Glomerular endothelial cell (primary cell): ENCODE measurements around the gene SUPT3H. TPM values are rescaled to one million over a fixed set of nuclear protein-coding genes. Genes with fewer than 3 reads are reported as not detected.

ENCODE experiments used
- DNase-seq: peaks from one replicate; pipeline ENCODE4 v3.0.0-alpha.2; 2011; ENCODE audit warnings: low read depth, low spot score; ENCODE audit errors: extremely low read depth
- total RNA-seq: library from RNA; depleted of rRNA; stranded (reverse); fragments of >200 nt; gene quantifications from 2 replicates; pipeline ENCODE4 v1.2.3, GENCODE V29; 2015

Gene SUPT3H
- total RNA-seq, 1 donor from 2014 or later: 7.7 TPM

DNA sequence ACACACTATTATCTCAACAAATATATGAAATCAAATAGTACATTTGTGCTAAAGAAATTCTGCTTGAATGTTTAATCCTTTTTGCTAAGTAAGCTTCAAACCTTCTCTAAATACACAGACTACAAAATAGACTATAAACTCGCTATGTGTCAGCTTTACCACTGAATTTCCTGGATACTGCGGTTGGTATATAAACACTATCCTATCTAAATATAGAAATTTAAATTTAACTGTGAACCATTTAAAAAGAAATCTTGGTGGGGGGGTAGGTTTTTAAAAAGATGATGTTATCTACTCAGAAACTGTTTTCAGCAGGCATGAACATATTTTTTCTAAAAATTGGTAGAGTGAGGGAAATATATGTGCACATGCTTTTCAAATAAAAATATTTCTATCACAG lies 356.1 kb downstream of the SUPT3H start:
- no peak for DNase-seq

DNA sequence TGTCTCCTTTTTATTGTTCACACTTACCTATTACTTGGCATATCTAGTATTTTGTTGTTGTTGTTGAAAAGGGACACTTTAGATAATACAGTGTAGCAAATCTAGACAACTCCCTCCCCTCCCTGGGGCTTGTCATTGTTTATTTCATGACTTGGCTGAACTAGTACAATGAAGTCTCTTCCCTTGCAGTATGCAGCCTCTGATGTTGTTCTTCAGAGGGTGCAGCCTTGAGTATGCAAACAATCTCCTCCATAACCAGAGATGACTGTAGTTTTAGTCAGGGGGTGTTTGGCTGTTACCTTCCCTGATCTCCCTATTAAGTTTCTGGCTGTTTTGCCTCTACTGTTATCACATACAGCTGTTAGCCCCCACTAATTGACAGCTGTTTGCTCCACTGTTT lies 365.0 kb downstream of the SUPT3H start:
- no peak for DNase-seq

DNA sequence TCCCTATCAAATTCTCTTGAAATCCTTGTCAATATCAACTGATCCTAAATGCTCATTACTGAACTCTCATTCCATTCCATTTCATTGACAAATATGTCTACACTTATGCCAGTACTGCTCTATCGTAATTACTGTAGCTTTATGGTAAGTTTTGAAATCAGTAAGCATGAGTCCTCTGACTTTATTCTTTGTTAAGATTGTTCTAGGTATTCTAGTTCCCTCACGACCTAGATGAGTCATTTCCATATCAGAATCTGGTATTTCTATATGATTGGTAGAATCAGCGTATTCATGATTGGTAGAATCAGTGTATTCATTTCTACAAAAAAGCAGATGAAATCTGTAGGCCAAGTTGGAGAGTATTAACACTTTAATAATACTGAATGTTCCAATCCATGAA lies 368.2 kb downstream of the SUPT3H start:
- no peak for DNase-seq

DNA sequence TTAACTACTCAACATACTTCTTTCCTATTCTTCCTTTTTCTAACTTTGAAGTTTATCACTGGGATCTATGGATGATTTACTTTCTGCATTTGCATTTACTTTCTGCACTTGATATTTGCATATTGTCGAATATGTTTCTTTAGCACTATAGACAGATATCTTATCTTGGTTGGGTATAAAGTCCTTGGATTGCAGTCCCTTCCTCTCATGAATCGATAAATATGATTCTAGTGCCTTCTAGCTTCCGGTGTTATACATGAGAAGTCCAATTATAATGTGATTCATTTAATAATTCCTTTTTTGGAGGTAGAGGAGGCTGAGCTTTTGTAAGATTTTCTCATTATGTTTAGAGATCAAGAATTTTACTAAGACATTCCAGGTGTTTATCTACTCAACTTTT lies 370.8 kb downstream of the SUPT3H start:
- DNase-seq: no peak

DNA sequence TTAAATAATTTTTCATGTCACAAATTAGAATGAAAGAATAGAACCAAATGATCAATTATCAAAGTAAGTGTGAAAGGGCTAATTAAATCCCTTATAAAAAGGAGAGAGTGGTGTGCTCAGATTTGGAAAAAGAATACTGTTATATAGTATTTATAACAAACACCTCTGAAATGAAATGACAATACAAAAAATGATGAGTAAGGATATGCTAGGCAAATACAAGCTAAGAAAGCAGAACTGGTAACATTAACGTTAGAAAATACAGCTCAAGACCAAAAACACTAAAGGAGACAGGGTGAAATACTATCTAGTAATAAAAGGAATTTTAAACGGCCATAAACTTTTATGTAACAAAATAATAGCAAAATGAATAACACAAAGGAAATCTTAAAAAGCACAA lies 373.8 kb downstream of the SUPT3H start:
- DNase-seq: no peak

DNA sequence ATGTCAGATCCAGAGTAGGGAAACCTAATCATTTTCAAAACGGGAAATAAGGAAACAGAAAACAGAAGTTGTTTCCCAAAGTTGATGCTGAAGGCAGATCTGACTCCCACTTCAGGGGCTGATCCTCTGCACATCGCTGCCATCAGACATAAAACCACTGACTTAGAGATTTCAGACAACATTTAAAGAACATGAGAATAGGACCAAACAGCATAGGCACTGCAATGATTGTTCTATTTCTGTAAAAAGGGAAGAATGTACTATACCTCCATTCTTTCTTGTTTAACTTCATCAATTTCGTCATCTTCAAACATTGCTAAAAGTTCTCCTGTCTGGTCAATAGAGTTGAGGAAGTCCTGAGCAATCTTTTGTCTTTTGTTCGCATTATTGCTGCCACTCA lies 374.3 kb downstream of the SUPT3H start:
- no peak for DNase-seq

DNA sequence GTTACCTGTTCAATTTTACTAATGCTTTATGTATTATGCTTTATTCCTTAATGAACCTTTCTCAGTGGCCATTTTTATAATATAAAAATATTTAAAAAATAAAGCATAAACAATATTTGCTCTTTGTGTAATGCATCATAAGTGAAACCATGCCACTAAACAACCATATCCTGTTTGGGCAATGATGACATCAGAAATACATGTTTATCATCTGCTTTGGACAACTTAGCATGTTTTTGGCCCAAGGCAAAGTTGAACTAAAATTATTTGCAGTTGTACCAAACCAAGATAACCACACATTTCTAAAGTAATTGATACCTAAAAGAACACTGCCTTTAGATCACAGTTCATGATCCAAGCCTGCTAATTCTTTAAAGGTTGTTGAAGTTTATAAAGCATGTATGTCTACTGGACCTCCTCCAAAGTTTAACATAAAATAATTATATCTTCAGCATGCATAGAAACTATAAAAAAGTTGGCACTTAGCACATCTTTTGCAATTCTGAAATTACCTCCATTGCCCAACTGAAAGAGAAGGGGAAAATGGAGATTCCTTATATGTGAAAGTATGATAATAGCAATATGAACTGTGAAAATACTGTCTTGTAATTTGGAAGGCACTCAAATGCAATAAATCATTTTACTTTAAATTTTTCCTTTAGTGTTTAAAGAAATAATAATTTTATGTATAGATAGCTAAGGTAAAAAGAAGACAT lies 375.2 kb downstream of the SUPT3H start:
- no peak for DNase-seq

DNA sequence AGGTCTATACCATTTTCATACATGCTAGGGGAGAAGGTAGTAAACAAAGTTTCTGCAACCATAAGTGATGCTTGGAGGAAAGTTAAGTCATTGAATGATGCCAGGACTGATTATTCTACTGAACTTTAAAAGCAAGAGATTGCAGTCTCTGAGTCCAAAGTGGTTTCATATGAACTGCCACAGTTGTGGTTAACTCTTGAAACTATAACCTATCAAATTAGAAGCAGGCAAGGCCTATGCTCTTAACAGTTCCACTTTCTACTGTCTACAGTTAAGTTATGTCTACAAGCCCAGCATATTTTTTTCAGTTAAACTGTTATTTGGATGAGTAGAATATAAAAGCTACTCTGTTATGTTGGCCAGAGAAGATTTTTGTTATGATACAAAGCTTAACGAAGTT lies 376.1 kb downstream of the SUPT3H start:
- DNase-seq: no peak

DNA sequence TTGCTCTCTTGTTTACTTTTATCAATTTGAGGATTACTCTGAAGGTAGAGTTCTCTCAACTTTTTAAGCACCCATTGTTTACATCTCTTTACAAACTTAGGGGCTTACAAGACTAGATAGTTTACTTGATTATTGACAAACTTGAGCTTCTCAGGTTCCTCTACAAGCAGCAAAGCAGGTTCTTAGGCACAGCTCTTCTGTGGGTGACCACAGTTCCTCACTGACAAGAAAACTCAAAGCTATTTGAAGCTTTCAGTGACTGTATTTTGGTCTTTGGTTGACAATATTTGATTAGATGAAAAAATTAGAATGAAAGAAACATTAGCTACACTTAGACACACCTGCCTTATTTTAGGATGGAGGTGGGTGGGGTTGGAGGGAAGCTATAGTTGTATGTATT lies 376.9 kb downstream of the SUPT3H start:
- no peak for DNase-seq

DNA sequence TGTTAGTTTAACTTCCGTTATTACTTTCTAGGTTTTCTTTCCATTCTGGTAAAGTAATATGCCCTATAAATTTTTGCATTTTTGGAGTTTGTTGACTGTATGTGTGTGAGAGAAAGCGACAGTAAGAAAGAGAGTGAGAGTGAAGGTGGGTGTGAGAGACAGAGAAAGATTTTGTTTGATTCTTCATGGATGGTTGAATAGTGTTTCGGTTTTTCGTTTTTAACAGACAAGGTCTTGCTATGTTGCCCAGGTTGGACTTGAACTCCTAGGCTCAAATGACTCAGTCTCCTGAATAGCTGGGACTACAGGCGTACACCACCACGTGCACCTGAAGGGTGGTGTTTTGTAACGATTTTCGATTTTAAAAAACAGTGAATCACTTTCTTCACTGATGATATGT lies 378.7 kb downstream of the SUPT3H start:
- DNase-seq: no peak

DNA sequence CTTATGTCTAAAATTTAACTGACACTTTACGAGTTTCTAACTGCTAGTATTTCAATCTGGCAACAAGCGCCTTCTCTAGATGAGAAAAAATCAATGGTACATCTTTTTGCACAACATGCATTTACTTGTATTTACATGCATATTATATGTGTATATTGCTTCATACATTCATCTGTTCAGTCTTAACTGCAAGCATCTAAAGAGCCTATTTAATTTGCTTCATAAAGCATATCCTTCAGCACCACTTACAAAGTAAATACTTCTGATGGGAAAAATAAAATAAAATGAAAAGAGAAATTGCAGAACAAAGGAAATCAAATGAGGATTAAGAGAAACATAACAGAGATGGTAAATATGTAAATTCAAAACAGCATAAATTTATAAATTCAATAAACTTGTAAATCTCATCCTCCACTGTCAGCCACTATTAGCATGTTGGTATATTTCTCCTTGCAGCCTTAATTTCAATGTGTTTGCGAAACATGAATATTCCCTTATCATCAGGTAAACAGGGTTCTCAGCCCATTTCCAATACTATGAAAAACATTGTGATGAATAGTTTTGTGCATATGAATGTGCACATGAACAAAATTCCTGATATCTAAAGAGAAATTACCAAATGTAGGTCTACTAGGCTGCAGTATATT lies 382.1 kb downstream of the SUPT3H start:
- no peak for DNase-seq

DNA sequence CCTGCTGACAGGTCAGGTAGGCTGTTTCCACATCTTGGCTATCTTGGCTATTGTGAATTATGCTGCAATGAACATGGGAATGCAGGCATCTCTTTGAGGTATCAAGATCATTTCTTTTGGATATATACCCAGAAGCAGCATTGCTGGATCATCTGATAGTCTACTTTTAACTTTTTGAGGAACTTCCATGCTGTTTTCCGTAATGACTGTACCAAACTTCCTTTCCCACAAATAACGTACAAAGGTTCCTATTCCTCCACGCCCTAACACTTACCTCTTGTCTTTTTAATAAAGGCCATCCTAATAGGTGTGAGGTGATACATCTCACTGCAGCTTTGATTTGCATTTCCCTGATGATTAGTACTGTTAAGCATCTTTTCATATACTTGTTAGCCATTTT lies 388.3 kb downstream of the SUPT3H start:
- no peak for DNase-seq

DNA sequence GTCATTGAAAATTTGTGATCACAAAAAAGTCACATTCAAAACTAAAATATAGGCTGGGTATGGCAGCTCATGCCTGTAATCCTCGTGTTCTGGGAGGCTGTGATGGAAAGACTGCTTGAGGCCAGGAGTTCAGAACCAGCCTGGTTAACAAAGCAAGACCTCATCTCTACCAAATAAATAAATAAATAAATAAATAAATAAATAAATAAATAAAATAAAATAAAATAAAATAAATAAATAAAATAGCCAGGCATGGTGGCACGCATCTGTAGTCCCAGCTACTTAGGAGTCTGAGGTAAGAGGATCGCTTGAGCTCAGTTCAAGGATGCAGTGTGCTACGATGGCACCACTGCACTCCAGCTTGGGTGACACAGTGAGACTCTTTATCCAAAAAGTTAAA lies 392.7 kb downstream of the SUPT3H start:
- no peak for DNase-seq

DNA sequence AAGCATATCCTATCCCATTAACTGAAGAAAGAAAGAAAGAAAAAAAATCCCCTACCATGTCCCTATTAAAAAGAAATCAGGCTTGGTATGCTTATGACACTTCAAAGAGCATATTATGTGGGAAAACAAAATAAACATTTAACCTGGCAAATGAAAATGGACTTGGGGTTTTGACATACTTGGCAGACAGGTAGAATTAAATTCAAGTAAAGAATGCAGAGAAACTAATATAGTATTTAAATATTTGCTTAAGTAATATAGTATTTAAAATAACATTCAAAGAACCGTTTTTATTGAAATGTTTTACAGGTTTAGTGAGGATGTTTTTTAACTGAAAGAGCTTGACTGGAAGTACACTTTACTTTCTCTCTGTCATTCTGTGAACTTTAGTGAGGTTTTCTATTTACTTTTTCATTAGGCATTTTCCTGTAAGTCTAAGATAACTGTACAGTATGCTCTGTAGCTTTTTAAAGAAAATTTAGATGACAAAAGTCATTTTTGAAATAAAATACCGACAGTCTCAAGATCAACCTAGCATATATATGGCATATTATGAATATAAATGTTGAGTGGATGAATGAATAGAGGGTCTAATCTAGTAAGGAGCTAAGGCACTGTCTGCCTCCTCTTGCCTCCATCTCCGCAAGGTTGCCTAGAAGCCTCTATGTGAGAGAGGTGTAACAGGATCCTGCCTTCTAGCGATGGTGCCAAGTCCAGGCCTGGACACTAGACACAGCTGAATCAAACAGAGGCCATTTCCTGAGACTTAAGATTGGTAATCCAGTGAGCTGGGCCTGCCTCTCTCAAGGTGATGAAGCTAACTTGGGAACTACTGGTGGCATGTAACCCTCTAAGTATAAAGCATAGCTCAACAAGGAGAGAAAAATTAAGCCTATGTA lies 394.0 kb downstream of the SUPT3H start:
- no peak for DNase-seq

DNA sequence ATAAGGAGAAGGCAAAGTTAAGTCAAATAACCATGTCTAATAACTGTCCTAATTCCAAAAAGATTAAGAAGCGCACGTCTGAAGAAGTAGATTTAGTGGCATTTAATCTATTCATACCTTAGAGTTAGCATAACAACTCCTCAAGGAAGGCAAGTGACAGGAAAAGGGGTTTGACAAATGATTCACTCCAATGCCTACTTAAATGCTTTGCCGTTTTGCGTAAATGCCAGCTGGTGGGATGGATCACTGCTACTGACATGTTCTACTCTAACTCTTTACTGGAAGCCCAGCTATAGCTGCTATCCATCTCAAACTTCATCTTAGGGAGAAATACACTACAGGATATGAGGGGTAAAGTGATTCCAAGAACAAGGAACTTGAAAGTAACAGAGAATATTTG lies 396.9 kb downstream of the SUPT3H start:
- DNase-seq: no peak

DNA sequence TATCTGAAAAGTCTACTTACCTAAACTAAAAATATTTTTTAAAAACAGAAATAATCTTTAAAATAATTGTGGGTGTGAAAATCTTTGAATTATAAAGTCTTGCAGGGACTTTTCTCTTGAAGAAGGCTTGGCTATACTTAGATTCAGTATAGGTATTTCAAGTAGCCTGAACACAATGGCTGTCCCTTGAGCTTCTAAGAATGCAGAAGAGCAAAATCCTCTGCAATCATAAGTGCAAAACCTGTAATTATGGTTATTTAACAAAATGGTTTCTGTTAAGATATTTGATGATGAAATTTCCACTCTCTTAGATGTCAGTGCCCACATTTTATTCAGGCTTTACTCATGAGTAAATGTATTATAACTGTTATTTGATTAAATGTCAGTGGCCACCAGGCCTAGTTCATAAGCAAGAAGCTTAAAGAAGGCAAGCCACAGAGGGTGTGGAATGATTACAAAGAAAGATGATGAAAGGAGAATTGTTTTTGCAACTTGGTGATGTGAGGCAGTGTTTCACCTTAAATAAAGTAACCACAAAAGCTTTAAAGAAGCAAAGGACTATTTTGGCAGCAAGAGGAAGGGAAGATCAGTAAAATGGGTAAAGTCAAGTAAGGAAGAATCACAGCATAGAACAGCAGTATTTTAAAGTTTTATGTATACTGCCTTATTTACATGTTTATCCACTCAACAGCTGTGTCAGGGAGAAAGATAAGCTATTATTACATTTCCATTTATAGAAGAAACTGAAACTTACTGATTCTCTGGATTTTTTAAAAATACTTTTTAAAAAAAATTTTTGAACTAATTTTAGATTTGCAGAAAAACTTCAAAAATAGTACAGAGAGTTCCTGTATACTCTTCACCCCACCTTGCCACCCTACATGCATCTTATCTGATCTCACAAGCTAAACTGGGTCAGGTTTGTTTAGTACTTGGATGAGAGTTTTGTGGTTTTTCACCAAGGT lies 400.8 kb downstream of the SUPT3H start:
- no peak for DNase-seq

DNA sequence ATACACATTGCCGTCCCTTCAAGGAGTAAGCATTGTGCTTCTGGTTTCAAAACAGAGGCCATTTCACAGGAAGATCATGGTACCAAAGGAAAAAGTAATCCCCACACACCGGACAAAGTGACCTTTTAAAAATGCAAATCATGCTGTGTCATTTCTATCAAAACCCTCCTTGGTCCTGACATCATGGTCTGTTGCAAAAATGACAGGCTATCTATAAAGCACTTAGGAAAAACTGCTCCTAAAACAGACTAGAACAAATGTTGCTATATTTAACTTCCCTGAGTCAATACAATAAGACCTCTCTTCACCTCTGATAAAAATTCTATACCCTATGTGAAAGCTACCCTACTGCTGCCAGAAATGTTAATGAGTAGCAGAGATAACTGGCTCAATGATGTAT lies 403.2 kb downstream of the SUPT3H start:
- no peak for DNase-seq

DNA sequence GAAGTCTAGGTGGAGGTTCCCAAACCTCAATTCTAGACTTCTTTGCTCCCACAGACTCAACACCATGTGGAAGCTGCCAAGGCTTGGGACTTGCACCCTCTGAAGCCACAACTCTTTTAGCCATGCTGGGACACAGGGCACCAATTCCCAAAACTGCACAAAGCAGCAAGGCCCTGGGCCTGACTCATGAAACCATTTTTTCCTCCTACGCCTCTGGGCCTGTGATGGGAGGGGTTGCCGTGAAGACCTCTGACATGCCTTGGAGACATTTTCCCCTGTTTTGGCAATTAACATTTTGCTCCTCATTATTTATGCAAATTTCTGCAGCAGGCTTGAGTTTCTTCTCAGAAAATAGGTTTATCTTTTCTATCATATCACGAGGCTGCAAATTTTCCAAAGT lies 405.0 kb downstream of the SUPT3H start:
- no peak for DNase-seq

DNA sequence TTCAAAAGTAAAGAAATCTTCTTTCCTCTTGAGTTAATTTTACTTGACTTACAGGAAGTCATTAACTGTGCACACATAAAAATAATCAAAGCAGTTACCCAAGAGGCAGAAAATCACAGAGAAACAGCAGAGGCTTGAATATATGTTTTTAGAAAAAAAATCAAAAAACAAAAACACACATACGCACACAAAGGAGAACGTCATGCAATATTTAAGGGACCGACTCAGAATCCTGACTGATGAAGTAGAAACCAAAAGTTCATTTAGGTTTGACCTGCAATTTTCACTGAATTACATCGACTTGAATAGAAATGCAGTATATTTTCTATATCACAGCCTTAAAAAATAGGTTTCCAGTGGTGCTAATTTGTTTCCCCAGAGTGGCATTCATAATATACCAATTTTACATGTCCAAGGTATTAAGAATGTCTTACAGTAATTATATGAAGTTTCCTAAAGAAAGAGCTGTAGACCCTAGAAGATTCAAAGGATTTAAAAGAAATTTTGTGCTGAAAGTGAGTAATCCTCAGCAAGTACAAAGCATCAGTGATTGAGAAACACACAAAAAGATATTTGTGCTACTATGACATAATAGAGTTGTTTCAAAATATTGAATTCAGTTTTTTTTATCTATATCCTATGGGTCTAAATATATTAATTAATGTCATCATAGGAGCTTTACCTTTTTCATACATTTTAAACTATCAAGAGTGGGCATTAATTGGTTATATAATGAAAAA lies 408.1 kb downstream of the SUPT3H start:
- DNase-seq: no peak

DNA sequence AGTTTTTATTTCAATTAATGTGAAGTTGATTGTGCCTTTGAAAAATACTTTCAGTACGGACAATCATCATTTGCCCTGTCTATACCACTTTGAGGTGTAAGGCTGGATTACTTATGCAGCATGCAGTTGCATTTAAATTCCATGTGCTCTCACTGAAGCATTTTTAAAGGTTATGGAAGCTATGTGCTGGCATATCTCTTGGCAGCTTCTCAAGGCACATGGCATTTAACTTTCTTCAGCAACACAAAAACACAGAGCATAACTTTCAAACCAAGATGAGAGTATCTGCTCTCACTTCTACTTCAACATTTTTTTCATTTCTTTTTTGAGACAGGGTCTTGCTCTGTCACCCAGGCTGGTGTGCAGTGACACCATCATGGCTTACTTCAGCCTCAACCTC lies 410.3 kb downstream of the SUPT3H start:
- DNase-seq: no peak
